HepG2 (cell line): ENCODE results near the gene FERMT2. TPM values are rescaled to one million over a fixed set of nuclear protein-coding genes. Genes with fewer than 3 reads are reported as not detected.
A peak's percentile ranks its signal among the peaks of the same experiment; 100 is the strongest.

Source experiments
- ATM ChIP-seq: fragments of 450-650 bp; IDR thresholded peaks from 2 replicates; pipeline ENCODE4 v1.7.1; 2017; ENCODE audit warnings: mild to moderate bottlenecking, borderline replicate concordance
- DNMT1 ChIP-seq: sonication (generic); formaldehyde crosslinking; IDR thresholded peaks from 2 replicates; pipeline ENCODE4 v1.5.1; 2020; ENCODE audit warnings: mild to moderate bottlenecking, missing genetic modification reagents
- GZF1 ChIP-seq: sonication (generic); formaldehyde crosslinking; IDR thresholded peaks from 2 replicates; pipeline ENCODE4 v1.5.1; 2020; ENCODE audit warnings: mild to moderate bottlenecking, missing genetic modification reagents
- KMT2A ChIP-seq: sonication (generic); formaldehyde crosslinking; IDR thresholded peaks from 2 replicates; pipeline ENCODE4 v1.4.0; 2020; ENCODE audit warnings: missing genetic modification reagents
- MED1 ChIP-seq: sonication (generic); formaldehyde crosslinking; IDR thresholded peaks from 2 replicates; pipeline ENCODE4 v1.4.0; 2020; ENCODE audit warnings: missing genetic modification reagents
- PLRG1 ChIP-seq: fragments of 450-650 bp; conservative IDR thresholded peaks from 2 replicates; pipeline ENCODE4 v1.6.1; 2016
- SIX1 ChIP-seq: sonication (generic); formaldehyde crosslinking; IDR thresholded peaks from 2 replicates; pipeline ENCODE4 v1.4.0; 2020; ENCODE audit warnings: missing genetic modification reagents, borderline replicate concordance
- SMARCE1 ChIP-seq: fragments of 450-650 bp; IDR thresholded peaks from 2 replicates; pipeline ENCODE4 v1.6.1; 2017; ENCODE audit warnings: borderline replicate concordance
- SSRP1 ChIP-seq: IDR thresholded peaks from 2 replicates; pipeline ENCODE4 v1.6.1; 2016; ENCODE audit warnings: control low read depth
- ZKSCAN5 ChIP-seq: sonication (generic); formaldehyde crosslinking; IDR thresholded peaks from 2 replicates; pipeline ENCODE4 v1.5.1; 2020; ENCODE audit warnings: mild to moderate bottlenecking, missing genetic modification reagents
- ZNF350 ChIP-seq: sonication (generic); formaldehyde crosslinking; IDR thresholded peaks from 2 replicates; pipeline ENCODE4 v1.4.0; 2020; ENCODE audit warnings: mild to moderate bottlenecking, low read depth, missing genetic modification reagents, borderline replicate concordance
- ZNF441 ChIP-seq: sonication (generic); formaldehyde crosslinking; IDR thresholded peaks from 2 replicates; pipeline ENCODE4 v1.7.0; 2021; ENCODE audit warnings: missing genetic modification reagents, borderline replicate concordance
- ZNF550 ChIP-seq: sonication (generic); formaldehyde crosslinking; IDR thresholded peaks from 2 replicates; pipeline ENCODE4 v1.4.0; 2020; ENCODE audit warnings: mild to moderate bottlenecking, missing genetic modification reagents, borderline replicate concordance
- ZNF652 ChIP-seq: IDR thresholded peaks from 2 replicates; pipeline ENCODE4 v1.6.1; 2016; ENCODE audit warnings: low read depth, borderline replicate concordance
- ZSCAN12 ChIP-seq: sonication (generic); formaldehyde crosslinking; IDR thresholded peaks from 2 replicates; pipeline ENCODE4 v1.9.0; 2021; ENCODE audit warnings: mild to moderate bottlenecking, missing genetic modification reagents
- polyA plus RNA-seq, 8 experiments: library from polyadenylated mRNA; depleted of rRNA in 3 of 8; stranded (reverse) in 7 of 8; unstranded in 1 of 8; fragments of >200 nt; fragmentation: Illumina TruSeq in 4 of 8; extraction: Trizol in 4 of 8; gene quantifications; 2 replicates each; pipeline versions ENCODE4 v1.2.1 to v1.2.3, GENCODE V29; 2011 to 2016; ENCODE audit warnings: low read depth in 4 of 8, missing spikeins in 1 of 8, mixed read lengths in 1 of 8; ENCODE audit not compliant: insufficient read depth in 1 of 8
- total RNA-seq, 5 experiments: library from RNA; depleted of rRNA; stranded (reverse); fragments of >200 nt; fragmentation: Illumina TruSeq; extraction: Trizol; gene quantifications; 2 replicates each; pipeline ENCODE4 v1.2.3, GENCODE V29; 2016; ENCODE audit warnings: low read depth in 1 of 5
- TF ChIP-seq, protein P1 (sequence below): sonication (generic); formaldehyde crosslinking; IDR thresholded peaks from 2 replicates; pipeline ENCODE4 v1.4.0; 2020; ENCODE audit warnings: low read depth, mild to moderate bottlenecking, missing genetic modification reagents
- TF ChIP-seq, protein P2 (sequence below): sonication (generic); formaldehyde crosslinking; IDR thresholded peaks from 2 replicates; pipeline ENCODE4 v1.5.0; 2020; ENCODE audit warnings: missing genetic modification reagents, mild to moderate bottlenecking, borderline replicate concordance
- TF ChIP-seq, protein P3 (sequence below): IDR thresholded peaks from 2 replicates; pipeline ENCODE4 v1.6.1; 2016; ENCODE audit warnings: low read depth, borderline replicate concordance
- TF ChIP-seq, protein P4 (sequence below): sonication (generic); formaldehyde crosslinking; IDR thresholded peaks from 2 replicates; pipeline ENCODE4 v1.4.0; 2020; ENCODE audit warnings: missing genetic modification reagents
- TF ChIP-seq, protein P5 (sequence below): sonication (generic); formaldehyde crosslinking; IDR thresholded peaks from 2 replicates; pipeline ENCODE4 v1.4.0; 2020; ENCODE audit warnings: mild to moderate bottlenecking, low read depth, missing genetic modification reagents
- TF ChIP-seq, protein P6 (sequence below): sonication (generic); formaldehyde crosslinking; IDR thresholded peaks from 2 replicates; pipeline ENCODE4 v1.4.0; 2020; ENCODE audit warnings: mild to moderate bottlenecking, missing genetic modification reagents
- TF ChIP-seq, protein P7 (sequence below): IDR thresholded peaks from 2 replicates; pipeline ENCODE4 v1.6.1; 2016; ENCODE audit warnings: low read depth

The FERMT2 gene
- total and polyA plus RNA-seq, 2 of the 13 experiments (the other 11 are each of a cell fraction or from before 2014, with no cell fraction given) = 36.2 to 60.4 TPM

DNA sequence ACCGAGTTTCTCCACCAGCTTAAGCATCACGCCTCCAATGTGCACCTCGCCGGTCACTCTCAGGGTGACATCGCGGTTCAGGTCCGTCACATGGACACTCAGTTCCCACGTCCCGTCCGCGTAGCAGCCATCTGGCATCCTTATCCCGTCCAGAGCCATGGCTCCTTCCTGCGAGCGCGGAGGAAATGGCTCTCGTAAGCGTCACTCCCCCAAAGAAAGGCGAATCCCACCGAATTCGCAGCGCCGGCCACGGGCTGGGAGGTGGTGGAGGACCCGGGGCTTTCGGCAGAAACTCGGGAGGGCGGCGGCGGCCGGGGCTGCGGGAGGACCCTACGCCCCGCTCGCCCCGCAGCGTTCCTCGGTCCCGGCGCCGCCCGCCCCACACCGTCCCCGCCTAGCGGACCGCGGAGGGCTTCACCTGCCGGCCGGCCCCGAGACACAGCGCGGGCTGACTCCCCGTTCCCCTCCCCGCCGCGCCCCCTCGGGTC lies 396 bp downstream of the FERMT2 start (continued):
- TF ChIP-seq, protein P1, sequence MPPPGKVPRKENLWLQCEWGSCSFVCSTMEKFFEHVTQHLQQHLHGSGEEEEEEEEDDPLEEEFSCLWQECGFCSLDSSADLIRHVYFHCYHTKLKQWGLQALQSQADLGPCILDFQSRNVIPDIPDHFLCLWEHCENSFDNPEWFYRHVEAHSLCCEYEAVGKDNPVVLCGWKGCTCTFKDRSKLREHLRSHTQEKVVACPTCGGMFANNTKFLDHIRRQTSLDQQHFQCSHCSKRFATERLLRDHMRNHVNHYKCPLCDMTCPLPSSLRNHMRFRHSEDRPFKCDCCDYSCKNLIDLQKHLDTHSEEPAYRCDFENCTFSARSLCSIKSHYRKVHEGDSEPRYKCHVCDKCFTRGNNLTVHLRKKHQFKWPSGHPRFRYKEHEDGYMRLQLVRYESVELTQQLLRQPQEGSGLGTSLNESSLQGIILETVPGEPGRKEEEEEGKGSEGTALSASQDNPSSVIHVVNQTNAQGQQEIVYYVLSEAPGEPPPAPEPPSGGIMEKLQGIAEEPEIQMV (CRISPR knock-in tag) = 0 out of 2 replicates have a peak, but pooled peaks have one; percentile 44
- no peak for TF ChIP-seq ZNF441 (CRISPR knock-in tag)
- TF ChIP-seq ZSCAN12 = no peak
- no peak for TF ChIP-seq PLRG1
- TF ChIP-seq, protein P2, sequence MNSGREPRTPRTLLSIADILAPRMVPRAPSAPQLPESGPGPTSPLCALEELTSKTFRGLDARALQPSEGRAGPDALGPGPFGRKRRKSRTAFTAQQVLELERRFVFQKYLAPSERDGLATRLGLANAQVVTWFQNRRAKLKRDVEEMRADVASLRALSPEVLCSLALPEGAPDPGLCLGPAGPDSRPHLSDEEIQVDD = no peak
- TF ChIP-seq, protein P3, sequence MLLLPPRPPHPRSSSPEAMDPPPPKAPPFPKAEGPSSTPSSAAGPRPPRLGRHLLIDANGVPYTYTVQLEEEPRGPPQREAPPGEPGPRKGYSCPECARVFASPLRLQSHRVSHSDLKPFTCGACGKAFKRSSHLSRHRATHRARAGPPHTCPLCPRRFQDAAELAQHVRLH (CRISPR knock-in tag) = no peak; the same call in 1 of the 2 replicates
- no peak for TF ChIP-seq ZNF350 (CRISPR knock-in tag)
- no peak for TF ChIP-seq SIX1 (CRISPR knock-in tag)
- no peak for TF ChIP-seq SMARCE1
- TF ChIP-seq ZKSCAN5 (CRISPR knock-in tag) = no peak
- TF ChIP-seq, protein P4, sequence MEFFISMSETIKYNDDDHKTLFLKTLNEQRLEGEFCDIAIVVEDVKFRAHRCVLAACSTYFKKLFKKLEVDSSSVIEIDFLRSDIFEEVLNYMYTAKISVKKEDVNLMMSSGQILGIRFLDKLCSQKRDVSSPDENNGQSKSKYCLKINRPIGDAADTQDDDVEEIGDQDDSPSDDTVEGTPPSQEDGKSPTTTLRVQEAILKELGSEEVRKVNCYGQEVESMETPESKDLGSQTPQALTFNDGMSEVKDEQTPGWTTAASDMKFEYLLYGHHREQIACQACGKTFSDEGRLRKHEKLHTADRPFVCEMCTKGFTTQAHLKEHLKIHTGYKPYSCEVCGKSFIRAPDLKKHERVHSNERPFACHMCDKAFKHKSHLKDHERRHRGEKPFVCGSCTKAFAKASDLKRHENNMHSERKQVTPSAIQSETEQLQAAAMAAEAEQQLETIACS (CRISPR knock-in tag) = no peak
- TF ChIP-seq ATM = no peak
- no peak for TF ChIP-seq MED1 (CRISPR knock-in tag)
- no peak for TF ChIP-seq ZNF550 (CRISPR knock-in tag)
- no peak for TF ChIP-seq ZNF652 (CRISPR knock-in tag)
- TF ChIP-seq GZF1 (CRISPR knock-in tag) = no peak
- TF ChIP-seq SSRP1 (CRISPR knock-in tag) = no peak
- TF ChIP-seq, protein P5, sequence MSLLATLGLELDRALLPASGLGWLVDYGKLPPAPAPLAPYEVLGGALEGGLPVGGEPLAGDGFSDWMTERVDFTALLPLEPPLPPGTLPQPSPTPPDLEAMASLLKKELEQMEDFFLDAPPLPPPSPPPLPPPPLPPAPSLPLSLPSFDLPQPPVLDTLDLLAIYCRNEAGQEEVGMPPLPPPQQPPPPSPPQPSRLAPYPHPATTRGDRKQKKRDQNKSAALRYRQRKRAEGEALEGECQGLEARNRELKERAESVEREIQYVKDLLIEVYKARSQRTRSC = no peak
- TF ChIP-seq, protein P6, sequence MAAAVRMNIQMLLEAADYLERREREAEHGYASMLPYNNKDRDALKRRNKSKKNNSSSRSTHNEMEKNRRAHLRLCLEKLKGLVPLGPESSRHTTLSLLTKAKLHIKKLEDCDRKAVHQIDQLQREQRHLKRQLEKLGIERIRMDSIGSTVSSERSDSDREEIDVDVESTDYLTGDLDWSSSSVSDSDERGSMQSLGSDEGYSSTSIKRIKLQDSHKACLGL (CRISPR knock-in tag) = no peak; the same call in 1 of the 2 replicates
- TF ChIP-seq, protein P7, sequence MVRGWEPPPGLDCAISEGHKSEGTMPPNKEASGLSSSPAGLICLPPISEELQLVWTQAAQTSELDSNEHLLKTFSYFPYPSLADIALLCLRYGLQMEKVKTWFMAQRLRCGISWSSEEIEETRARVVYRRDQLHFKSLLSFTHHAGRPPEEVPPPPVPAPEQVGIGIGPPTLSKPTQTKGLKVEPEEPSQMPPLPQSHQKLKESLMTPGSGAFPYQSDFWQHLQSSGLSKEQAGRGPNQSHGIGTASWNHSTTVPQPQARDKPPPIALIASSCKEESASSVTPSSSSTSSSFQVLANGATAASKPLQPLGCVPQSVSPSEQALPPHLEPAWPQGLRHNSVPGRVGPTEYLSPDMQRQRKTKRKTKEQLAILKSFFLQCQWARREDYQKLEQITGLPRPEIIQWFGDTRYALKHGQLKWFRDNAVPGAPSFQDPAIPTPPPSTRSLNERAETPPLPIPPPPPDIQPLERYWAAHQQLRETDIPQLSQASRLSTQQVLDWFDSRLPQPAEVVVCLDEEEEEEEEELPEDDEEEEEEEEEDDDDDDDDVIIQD (CRISPR knock-in tag) = no peak
- no peak for TF ChIP-seq KMT2A (CRISPR knock-in tag)
- TF ChIP-seq DNMT1 (CRISPR knock-in tag) = no peak
